Keratinocyte (primary cell): Measurements from ENCODE around the gene SAV1. TPM values are rescaled to one million over a fixed set of nuclear protein-coding genes. Genes with fewer than 3 reads are reported as not detected.

Experiments
- DNase-seq: peaks from one replicate; pipeline ENCODE4 v3.0.0-alpha.2; 2011; ENCODE audit warnings: low read depth, missing footprints, low spot score
- FAIRE-seq: peaks from 2 replicates; lab custom pipeline; 2011; peaks lifted over from hg19 to GRCh38; lab: Jason Lieb, UNC
- H2AFZ ChIP-seq: 2 replicates; pipeline ENCODE4 v1.6.0; 2012; ENCODE audit warnings: low read length, control low read depth, inconsistent platforms; ENCODE audit not compliant: control insufficient read depth
- H3K27ac ChIP-seq: 2 replicates; pipeline ENCODE4 v1.5.1; 2011; ENCODE audit warnings: low read length; ENCODE audit not compliant: control insufficient read depth, insufficient read depth
- H3K27me3 ChIP-seq: 3 replicates; pipeline ENCODE4 v1.6.0; 2011; ENCODE audit warnings: low read length; ENCODE audit not compliant: control insufficient read depth, insufficient read depth; ENCODE audit errors: extremely low read depth
- H3K36me3 ChIP-seq, 2 experiments: 2 replicates in 1 of 2; 3 replicates in 1 of 2; pipeline ENCODE4 v1.5.1; 2011; ENCODE audit warnings: low read length in 2 of 2, mild to moderate bottlenecking in 1 of 2; ENCODE audit not compliant: control insufficient read depth in 2 of 2, insufficient read depth in 2 of 2; ENCODE audit errors: extremely low read depth in 1 of 2
- H3K4me1 ChIP-seq: 3 replicates; pipeline ENCODE4 v1.5.1; 2011; ENCODE audit warnings: low read length; ENCODE audit not compliant: control insufficient read depth, insufficient read depth; ENCODE audit errors: extremely low read depth
- H3K4me2 ChIP-seq: 3 replicates; pipeline ENCODE4 v1.6.0; 2011; ENCODE audit warnings: low read depth, low read length; ENCODE audit not compliant: control insufficient read depth, insufficient read depth; ENCODE audit errors: extremely low read depth
- H3K4me3 ChIP-seq, 3 experiments: fragments of 200-600 bp in 1 of 3; sonication (generic) in 1 of 3; 2 replicates in 2 of 3; 3 replicates in 1 of 3; pipeline ENCODE4 v1.5.1; 2011 to 2016; ENCODE audit warnings: low read length in 3 of 3, mild to moderate bottlenecking in 3 of 3, control low read depth in 2 of 3, inconsistent platforms in 1 of 3, low read depth in 1 of 3, mixed read lengths in 1 of 3, mixed run types in 1 of 3, moderate library complexity in 1 of 3; ENCODE audit not compliant: control insufficient read depth in 2 of 3, insufficient read depth in 2 of 3; ENCODE audit errors: extremely low read depth in 1 of 3
- H3K79me2 ChIP-seq: 2 replicates; pipeline ENCODE4 v1.6.0; 2012; ENCODE audit warnings: low read length; ENCODE audit not compliant: control insufficient read depth, insufficient read depth
- H3K9ac ChIP-seq: 3 replicates; pipeline ENCODE4 v1.6.0; 2011; ENCODE audit warnings: low read length; ENCODE audit not compliant: control insufficient read depth, insufficient read depth; ENCODE audit errors: extremely low read depth
- H3K9me1 ChIP-seq: 3 replicates; pipeline ENCODE4 v1.6.0; 2011; ENCODE audit warnings: low read length; ENCODE audit not compliant: control insufficient read depth, insufficient read depth; ENCODE audit errors: extremely low read depth
- H3K9me3 ChIP-seq: 2 replicates; pipeline ENCODE4 v1.5.1; 2012; ENCODE audit warnings: low read depth, low read length; ENCODE audit not compliant: control insufficient read depth
- H4K20me1 ChIP-seq: 3 replicates; pipeline ENCODE4 v1.6.0; 2011; ENCODE audit warnings: low read length; ENCODE audit not compliant: control insufficient read depth, insufficient read depth; ENCODE audit errors: extremely low read depth
- EZH2 ChIP-seq: IDR thresholded peaks from one replicate; pipeline ENCODE4 v1.6.1; 2012; ENCODE audit warnings: inconsistent platforms, mild to moderate bottlenecking, low read length, moderate library complexity
- dilution Hi-C: fragments of 300-500 bp; cut with MboI; formaldehyde crosslinking; loops from one replicate; pipeline ENCODE4 v1.7.0; 2020; ENCODE audit warnings: low sequenced_read_pairs; ENCODE audit not compliant: extremely low pct_ligation_motif_present
- polyA plus RNA-seq, 5 experiments: library from polyadenylated mRNA; depleted of rRNA in 3 of 5; stranded (reverse) in 3 of 5; stranded (forward) in 1 of 5; unstranded in 1 of 5; fragments of >200 nt; gene quantifications; 1 replicate in 1 of 5; 2 replicates in 3 of 5; 3 replicates in 1 of 5; pipeline versions ENCODE4 v1.2.1 to v1.2.3, GENCODE V29; 2011 to 2012; ENCODE audit warnings: missing spikeins in 2 of 5, low read depth in 1 of 5, low replicate concordance in 1 of 5
- TF ChIP-seq, protein P1 (sequence below), 3 experiments: IDR thresholded peaks in 1 of 3; conservative IDR thresholded peaks in 1 of 3; optimal IDR thresholded peaks in 1 of 3; 2 replicates in 2 of 3; 3 replicates in 1 of 3; pipeline versions ENCODE3 to v1.5.1; 2011; ENCODE audit warnings: low read length in 3 of 3, mild to moderate bottlenecking in 3 of 3, moderate library complexity in 2 of 3, control low read depth in 1 of 3, inconsistent platforms in 1 of 3; ENCODE audit not compliant: insufficient read depth in 2 of 3; ENCODE audit errors: extremely low read depth in 1 of 3

Gene SAV1
- polyA plus RNA-seq, 1 donor (not counting 4 experiments of a cell fraction or from before 2014, with no cell fraction given) = 26.0 TPM

DNA sequence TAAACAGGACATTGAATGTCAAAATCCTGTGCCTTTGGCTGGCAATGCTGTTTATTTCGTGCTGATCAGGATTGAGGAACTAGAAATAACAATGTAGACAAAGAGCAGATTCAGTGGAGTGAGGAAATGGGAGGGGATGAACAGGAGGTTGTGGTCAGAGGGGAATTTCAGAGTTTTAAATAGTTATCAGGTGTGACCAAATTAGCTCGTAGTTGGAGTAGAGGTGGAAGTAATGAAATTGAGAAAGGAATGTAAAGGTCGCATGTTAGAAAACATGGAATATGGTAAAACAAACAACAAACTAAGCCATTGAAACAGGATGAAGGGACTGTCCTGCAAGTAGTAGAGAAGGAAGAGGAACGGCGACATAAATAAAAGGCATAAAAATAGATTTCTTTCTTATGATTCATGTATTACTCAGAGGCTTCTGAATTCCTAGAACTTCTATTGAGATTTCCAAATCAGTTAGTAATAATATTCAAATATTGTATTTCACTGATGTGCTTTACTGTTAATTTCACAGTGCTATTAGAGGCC, 9.5 kb upstream of the SAV1 start:
- no peaks in the 10 kb centered on the region for H3K27me3 ChIP-seq
- H2AFZ ChIP-seq = peak overlapping the region; percentile 87
- no peaks in the 10 kb centered on the region for H3K36me3 ChIP-seq
- H3K9me3 ChIP-seq = no peaks in the 10 kb centered on the region
- FAIRE-seq (peak; percentile 96), DNase-seq (no peak)
- TF ChIP-seq, protein P1, sequence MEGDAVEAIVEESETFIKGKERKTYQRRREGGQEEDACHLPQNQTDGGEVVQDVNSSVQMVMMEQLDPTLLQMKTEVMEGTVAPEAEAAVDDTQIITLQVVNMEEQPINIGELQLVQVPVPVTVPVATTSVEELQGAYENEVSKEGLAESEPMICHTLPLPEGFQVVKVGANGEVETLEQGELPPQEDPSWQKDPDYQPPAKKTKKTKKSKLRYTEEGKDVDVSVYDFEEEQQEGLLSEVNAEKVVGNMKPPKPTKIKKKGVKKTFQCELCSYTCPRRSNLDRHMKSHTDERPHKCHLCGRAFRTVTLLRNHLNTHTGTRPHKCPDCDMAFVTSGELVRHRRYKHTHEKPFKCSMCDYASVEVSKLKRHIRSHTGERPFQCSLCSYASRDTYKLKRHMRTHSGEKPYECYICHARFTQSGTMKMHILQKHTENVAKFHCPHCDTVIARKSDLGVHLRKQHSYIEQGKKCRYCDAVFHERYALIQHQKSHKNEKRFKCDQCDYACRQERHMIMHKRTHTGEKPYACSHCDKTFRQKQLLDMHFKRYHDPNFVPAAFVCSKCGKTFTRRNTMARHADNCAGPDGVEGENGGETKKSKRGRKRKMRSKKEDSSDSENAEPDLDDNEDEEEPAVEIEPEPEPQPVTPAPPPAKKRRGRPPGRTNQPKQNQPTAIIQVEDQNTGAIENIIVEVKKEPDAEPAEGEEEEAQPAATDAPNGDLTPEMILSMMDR (optimal IDR thresholded peaks at IDR 0.05 in 1 of 3, IDR thresholded peaks at IDR 0.05 in 1 of 3, conservative IDR thresholded peaks at IDR 0.05 in 1 of 3; ENCODE audit: extremely low read depth in 1 of 3, insufficient read depth in 2 of 3, low read length in 3 of 3) = no peak
- TF ChIP-seq EZH2 = no peak
- dilution Hi-C loops = no loop called here
- H3K9me1 ChIP-seq = no peaks in the 10 kb centered on the region
- H3K9ac ChIP-seq = peak overlapping the region; percentile 67
- peak overlapping the region; percentile 76 for H3K4me2 ChIP-seq
- peak overlapping the region in 2 of 3 experiments; percentile 40 to 41 for H3K4me3 ChIP-seq
- no peaks in the 10 kb centered on the region for H3K79me2 ChIP-seq
- H3K4me1 ChIP-seq = peaks cover 38% of the 10 kb centered on the region
- no peaks in the 10 kb centered on the region for H4K20me1 ChIP-seq
- H3K27ac ChIP-seq = peak overlapping the region; percentile 84

DNA sequence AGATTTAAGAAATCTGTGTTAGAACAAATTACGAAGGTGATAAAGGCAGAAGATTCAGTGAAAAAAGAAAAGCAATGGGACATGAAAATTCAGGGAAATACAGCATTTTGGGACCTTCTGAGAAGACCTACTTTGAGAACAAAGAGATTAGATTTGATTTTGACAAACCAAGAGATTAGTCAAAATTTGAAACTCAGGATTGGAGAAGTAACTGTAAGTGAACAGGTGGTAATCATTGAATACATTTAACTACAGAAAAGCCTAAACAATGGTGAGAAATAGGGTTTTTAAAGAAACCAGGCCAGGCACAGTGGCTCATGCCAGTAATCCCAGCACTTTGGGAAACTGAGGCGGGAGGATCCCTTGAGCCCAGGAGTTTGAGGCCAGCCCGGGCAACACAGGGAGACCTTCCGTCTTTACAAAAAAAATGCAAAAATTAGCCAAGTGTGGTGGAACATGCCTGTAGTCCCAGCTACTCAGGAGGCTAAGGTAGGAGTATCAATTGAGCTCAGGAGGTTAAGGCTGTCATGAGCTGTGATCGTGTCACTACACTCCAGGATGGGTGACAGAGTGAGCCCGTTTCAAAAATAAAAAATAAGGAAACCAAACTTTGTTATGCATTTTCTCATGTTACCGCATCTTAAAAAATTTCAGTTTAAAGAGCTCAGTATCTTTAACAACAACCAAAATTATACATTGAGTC, 8.9 kb upstream of the SAV1 start:
- H4K20me1 ChIP-seq = no peaks in the 10 kb centered on the region

More for the DNA sequence above, 8.9 kb upstream of the SAV1 start:
- no peaks in the 10 kb centered on the region for H3K9me1 ChIP-seq
- H2AFZ ChIP-seq = peak overlapping the region; percentile 25
- H3K27me3 ChIP-seq = no peaks in the 10 kb centered on the region
- H3K4me1 ChIP-seq = peaks cover 38% of the 10 kb centered on the region
- peak overlapping the region in 2 of 3 experiments; percentile 22 to 40 for H3K4me3 ChIP-seq
- H3K79me2 ChIP-seq = no peaks in the 10 kb centered on the region
- dilution Hi-C loops = no loop called here
- no peak for TF ChIP-seq EZH2
- TF ChIP-seq, protein P1 (optimal IDR thresholded peaks at IDR 0.05 in 1 of 3, IDR thresholded peaks at IDR 0.05 in 1 of 3, conservative IDR thresholded peaks at IDR 0.05 in 1 of 3; ENCODE audit: extremely low read depth in 1 of 3, insufficient read depth in 2 of 3, low read length in 3 of 3) = no peak
- FAIRE-seq = no peak
- H3K4me2 ChIP-seq = peak overlapping the region; percentile 76
- no peak for DNase-seq
- no peaks in the 10 kb centered on the region for H3K36me3 ChIP-seq
- peak overlapping the region; percentile 67 for H3K9ac ChIP-seq
- no peaks in the 10 kb centered on the region for H3K9me3 ChIP-seq
- H3K27ac ChIP-seq = peak overlapping the region; percentile 84
